CD4-positive, alpha-beta T cell treated with Interleukin-10 for 1 hour (primary cell): ENCODE measurements around the gene UBR2.

Experiments
- DNase-seq: peaks from one replicate; pipeline ENCODE4 v3.0.0-alpha.2; 2020

The UBR2 gene

DNA sequence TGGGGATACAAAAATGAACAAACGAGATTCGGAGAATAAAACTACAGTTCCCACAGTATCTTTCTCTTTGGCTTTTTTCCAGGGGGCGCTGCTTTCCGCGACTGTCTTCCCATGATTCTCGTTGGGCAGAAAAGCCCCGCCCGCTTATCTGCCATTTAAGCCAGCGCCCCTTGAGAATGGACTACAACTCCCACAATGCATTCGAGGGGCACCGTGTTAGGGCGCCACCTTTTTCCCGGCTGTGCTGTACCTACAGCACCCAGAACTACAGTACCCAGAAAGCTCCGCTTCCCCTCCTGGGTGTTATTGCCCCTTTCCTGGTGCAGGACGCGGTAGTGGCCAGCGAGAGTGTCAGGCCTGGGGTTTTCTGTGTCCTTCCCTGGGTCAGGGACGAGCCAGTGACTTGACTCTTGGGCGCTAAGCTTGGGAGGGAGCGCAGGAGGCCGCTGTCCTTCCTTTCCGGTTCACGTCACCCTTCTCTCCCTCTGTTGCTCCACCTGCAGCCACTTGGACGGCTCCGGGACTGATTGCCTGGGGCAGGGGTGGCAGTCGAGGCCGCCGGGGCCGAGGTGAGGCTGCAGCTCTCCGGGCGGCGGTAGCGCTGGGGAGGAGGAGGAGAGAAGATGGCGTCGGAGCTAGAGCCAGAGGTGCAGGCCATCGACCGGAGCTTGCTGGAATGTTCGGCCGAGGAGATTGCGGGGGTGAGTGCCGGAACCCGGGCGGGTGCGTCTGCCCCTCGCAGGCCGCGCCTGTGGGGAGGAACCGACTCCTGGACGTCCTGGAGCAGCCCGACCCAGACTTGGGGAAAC is at the start of gene UBR2:
Gene UBR2 (plus strand): TSS at position 333 of the 809 bp plus-strand sequence. CDS start 291 bp downstream, at position 624.
- peak; percentile 98 for DNase-seq

DNA sequence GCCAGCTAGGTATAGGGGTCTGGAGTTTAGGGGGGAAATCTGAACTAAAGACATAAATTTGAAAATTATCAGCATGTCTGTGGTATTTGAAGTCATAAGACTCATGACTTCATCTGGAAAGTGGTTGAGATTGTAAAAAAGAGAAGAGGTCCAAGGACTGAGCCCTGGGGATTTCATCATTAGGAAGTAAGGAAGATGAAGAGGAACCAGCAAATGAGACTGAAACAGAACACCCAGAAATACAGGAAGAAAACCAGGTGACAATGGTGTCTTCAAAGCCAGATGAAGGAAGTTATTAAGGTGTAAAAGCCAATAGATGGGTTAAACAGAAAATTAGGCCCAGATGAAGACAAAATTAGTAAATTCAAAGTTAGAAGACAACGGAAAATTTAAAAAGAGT is 49.1 kb upstream of the UBR2 start:
- DNase-seq = no peak

DNA sequence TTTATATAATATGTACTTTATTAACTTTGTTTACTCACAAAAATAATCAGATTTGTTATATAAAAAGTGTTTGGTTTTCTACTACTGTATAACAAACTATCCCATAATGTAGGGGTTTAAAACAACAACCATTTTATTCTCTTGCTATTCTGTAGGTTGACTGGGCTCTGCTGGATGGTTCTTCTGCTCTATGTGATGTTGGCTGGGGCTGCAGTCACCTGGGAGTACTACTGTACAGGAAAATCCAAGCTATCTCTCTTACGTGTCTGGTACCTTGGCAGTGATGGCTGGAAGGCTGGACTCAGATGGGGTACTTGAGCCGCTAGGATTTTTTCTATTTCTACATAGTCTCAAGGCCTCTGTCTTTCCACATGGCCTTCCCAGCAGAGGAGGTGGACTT is 44.0 kb upstream of the UBR2 start:
- DNase-seq = no peak

DNA sequence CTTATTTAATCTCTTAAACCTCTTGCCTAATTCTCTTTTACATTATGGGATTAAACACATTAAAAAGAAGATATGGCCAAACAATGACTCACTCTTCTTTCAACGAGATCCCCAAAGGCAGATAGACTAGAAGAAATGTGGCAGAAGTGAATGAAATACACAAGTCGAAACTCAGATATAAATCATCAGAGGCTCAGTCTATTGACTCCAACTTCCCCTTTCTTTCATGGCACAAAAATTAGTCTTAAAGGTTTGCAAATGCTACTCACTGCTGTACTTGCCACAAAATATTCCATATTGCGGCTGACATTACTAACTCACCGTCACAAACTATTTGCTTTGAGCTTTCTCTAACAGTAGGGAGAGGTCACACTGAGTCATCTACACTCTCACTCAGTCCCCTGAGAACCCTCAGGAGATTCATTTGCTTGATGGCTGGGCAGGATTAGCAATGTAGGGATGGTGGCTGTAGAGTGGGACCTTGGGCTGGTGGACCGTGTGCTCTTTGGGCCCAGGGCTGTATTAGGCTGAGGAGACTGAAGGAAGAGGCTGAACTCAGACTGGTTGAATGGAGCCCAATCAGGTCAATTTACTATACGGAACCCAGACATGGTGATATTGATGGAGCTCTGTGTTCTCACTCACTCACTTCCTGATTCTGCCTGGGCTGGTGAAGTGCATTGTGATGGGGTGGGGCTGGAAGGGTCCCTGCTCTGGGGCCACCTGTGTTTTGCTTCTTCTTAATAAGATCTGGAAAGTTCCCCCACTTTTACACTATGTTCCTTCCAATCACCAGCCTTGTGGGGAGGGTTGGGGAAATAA is 42.8 kb upstream of the UBR2 start:
- no peak for DNase-seq

DNA sequence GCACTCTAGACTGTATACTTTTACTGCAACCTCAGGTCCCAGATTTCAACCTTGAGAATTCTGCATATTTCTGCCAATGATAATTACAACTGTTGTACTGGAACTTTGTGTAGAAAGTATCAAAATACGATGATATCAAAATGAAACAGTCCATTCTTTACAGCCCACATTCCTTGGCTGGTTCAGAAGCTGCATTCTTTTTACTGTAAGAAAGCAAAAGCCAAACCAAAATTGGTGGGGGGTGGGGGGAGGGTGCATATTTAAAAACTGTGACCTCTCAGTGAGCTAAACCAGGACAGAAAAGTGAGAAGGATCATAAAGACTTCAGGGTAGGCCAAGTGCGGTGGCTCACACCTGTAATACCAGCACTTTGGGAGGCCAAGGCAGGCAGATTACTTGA is 41.8 kb upstream of the UBR2 start:
- DNase-seq = no peak

DNA sequence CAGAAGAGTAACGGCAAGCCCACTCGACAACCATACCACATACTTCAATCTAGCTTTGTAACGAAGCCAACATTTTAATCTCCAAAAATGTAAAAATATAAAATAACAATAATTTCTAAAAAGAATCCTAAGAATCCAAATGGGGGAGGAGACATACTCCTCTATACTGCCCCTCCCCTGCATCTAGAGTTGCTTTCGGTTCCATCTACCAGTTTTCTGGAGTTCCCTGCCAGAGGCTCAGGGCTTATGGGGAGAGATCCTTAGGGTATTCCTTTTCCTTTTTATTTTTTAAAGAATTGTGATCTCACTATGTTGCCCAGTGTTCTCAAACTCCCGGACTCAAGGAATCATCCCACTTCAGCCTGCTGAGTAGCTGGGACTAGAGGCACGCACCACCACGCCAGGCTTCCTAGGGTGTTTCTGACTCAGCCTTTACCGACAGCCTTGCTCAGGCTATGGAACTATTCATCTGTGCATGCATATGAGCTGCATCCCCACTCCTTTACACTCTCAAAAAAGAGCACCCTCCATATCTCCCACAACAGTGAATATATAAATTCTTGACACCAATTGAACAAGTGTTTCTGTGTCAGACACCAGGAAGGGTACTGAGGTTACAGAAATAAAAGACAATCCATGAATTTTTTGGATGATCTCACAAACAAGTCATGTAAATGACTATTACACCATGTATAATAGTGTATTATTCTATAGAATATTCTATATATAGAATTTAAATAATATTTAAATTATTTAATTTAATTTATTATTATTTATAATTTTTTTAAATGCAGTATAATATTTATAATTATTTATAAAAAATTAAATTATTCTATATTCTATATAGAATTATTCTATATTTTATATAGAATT is 40.7 kb upstream of the UBR2 start:
- no peak for DNase-seq

DNA sequence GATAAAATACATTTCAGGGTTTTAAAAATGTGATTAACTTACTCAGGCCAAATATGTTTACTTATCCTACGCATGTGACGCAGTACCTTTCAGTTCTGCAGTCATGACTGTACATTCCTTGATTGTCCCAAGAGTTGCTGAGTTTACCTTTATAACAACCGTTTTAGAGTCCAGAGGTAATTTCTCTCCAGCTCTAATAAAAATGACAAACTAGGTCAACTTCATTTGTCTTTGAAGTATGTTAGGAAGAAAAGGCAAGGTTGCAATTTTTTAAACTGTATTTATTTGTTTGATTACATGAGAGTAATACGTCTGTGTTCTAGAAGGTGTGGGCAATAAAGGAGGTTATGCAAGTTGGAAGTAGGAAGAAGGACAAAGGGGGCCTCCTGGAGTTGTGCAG is 38.6 kb upstream of the UBR2 start:
- DNase-seq = no peak

DNA sequence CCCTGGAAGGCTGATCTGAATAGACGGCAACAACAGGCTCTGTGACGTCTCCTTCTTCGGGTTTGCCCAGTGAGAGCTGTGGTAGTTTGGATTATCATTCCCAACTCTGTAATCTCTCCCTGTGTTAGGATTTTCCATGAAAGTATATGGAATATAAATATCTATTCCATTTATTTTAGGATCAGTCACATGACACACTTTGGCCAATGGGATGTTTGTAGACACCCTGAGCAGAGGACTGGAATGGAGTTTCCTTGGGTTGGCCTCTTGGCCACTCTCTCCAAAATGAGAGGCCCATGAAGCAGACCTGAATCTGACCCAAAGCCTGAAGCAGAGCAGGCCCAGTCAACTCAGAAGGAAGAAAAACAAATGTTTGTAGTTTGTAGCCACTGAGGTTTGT is 37.2 kb upstream of the UBR2 start:
- no peak for DNase-seq

DNA sequence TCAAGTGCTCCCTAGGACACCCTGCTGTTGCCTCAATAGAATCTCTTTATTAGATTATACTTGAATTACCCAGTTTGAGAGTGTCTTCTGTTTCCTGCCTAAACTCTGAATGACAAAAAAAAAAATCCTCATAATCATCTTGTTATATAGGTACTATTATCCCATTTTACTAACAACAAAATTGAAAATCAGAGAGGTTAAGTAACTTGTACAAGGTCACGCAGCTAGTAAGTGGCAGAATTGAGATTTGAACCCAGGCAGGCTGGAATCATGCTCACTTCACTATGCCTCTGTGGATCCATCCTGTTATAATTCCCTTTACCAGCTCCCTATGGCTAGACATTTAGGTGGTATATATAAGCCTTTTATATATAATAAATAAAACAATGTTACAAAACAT is 36.6 kb upstream of the UBR2 start:
- DNase-seq = no peak

DNA sequence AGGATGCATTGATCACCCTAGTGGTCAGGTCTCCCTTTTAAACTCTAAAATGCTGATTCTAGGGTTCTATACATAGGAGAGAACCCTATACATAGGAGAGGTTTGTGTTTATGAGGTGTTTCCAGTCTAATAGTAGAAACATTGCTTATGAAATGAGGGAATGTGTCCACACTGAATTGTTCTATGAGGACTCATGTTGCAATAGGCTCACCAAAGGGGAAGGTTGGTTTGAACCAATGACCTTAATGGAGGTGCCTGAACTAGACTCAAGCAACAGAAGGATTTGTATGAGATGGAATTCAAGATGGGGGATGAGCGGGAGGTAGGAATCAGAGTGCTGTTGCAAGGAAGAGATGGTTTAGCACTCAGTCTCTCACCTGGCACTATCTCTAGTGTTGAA is 33.5 kb upstream of the UBR2 start:
- DNase-seq = no peak

DNA sequence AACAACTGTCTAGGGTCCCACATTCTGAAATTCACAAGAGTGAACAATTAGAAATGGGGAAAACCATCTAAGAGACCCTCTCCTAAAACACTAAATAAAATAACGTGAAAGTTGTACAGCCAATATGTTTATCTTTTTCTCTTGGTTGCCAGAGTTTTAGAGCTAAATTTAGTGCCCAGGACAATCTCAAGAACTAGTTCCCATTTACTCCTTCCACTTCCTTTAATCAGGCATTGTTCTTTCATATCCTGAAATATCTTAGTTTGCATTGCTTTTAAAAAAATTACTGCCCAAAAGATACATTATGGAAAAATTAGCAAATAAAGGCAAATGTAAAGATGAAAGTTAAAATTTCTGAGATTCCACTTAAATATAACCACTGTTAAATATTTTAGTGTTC is 33.1 kb upstream of the UBR2 start:
- no peak for DNase-seq

DNA sequence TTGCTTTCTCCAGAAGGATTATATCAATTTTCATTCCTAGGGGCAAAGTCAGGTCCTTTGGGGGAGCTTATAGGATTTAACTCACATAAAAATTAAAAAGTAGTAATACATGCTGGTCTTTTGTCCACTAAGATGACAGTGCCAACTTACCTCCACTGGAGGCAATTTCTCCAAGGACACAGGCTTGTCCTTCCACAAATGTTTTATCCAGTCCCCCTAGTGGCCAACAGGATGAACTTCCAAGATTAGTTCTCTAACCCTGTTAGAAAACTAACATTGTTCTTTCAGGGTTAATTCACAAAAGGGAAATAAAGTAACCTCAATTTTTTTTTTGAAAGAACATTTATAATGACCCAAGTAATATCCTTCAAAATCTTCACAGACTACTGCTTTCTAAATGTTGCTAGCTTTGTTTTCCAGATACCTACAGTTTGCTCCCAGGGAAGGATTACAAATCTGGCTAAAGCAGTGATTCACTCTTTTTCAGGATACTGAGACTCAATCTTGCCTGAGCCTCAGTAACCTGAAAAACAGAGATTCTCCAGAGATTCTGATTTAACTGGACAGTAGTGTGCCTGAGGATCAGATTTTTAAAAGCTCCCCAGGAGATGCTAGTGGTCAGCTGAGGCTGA is 31.7 kb upstream of the UBR2 start:
- peak; percentile 63 for DNase-seq

DNA sequence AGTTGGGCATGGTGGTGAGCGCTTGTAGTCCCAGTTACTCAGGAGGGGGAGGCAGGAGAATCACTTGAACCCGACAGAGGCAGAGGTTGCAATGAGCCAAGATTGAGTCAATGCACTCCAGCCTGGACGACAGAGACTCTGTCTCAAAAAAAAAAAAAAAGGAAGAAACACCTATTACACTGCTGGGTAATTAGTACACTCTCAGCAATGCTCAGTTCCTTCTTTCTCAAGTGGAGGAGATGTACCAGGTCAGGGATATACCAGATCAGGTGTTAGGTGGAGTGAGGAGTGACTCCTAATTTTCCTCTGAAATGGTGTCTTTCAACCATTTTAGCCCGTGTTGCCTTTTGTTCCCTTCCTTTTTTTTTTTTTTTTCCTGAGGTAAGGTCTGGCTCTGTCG is 30.0 kb upstream of the UBR2 start:
- DNase-seq = no peak

DNA sequence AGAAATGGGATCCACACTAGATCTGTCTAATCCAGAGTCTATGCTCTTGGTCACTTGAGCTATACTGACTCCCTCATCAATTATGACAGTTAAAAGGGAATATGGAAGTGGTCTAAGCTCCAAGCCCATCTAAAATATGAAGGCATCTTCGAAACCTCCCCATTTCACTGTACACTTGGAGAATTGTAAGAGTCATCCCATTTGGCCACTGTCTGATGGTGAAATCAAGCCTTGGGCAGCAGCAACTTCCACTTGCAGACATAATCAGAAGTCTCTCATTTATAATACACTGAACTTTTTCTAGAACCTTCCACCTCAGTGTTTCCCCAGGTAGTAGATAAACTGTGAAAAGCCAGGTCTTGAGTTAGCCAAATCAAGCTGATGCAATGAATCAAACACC is 26.3 kb upstream of the UBR2 start:
- no peak for DNase-seq

DNA sequence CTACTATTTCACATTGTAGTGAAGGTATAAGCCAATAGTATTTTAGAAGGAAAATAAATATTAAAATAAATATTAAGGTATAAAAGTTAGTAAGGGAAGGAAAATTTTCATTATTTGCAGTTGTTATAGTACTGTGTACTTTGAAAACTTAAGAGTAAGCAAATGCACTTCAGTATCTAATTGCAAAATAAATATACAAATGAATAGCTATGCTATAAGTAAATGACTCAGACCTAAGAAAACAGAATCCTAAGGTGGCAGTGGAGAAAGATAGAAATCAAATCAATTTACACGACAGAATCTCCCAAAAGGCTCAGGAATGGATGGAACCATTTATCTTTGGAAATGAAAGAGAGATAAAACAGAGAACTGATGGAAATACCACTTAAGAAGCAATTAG is 24.7 kb upstream of the UBR2 start:
- no peak for DNase-seq

DNA sequence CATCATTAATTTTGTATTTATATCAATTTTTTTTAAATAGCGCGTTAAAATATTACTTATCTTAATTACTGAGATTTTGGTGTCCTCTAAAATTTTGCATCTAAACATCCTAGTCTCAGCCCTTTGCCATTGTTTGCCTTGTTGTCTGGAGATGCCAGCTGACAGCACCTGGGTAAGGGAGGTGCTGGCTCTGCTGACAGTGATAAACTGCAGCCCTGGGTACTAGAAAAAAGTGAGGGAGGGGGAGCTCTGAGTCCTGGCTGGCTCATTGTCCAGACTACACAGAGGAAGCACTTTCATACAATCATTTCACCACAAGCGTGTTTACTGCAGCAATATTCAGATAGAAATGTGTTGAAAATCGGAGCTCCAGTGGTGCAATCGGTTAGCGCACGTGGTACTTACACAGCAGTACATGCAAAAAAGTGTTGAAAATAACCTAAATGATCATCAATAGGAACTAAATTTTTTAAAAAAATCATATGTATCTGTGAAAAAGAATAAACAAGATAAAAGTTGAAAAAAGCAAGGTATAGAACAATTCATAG is 18.5 kb upstream of the UBR2 start:
- DNase-seq = no peak

DNA sequence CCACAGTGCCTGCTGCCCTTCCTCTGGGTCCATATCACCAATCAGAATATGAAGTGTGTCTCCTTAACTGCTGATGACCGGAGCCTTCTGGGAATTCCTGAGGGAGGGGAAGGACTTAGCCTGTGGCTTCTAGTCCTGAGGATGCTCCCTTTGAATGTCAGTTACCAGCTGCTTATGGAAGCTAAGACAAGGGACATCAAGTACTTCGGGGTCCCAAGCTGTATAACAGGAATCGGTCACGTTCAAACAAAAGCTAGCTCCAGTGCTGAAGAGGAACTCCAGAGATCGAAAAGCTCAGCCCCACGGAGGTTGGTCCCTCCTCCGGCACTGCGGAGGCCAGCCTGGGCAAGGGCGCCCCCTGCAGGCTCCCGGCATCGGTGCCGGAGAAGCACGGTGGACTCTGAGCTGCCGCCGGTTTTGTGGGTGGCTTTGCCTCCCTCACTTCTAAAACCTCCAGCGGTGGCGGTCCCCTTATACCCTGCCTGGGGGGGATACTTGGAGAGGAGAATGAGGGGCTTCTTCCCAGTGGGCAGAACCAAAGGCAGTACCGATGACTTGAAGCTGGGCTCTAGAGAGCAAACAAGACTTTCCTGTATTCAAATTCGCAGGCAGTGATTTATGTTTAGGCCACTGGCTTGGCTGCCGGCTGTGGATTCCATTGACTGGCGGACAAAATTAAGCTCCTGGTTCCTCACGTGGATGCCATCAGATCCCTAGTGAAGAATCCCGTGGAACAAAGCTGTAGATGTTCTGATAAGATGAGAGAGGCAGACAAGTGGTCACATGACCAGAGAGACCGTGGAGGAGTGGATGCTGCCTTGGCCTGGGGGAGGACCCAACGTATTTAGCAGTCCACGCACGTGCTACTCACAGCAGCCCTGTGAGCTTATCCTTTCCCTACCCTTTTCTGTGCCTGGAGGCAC is 16.2 kb upstream of the UBR2 start:
- DNase-seq = peak; percentile 86

DNA sequence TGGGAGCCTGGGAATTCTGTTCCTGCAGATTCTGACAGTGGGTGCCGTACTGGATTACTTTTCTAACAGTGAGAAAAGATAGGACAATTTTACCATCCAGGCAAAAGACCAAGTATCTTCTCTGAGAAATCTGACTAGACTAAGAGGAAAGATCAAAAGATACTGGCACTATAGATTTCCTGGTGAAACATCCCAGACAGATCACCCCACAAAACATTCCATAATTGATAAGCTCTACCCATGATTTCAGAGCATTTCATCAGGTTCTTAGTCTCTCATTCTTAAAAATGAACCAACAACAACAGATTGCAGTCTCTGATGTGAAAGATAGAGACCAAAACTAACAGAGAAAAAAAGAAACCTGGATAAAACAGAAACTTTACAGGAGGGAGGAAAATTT is 13.6 kb upstream of the UBR2 start:
- no peak for DNase-seq

DNA sequence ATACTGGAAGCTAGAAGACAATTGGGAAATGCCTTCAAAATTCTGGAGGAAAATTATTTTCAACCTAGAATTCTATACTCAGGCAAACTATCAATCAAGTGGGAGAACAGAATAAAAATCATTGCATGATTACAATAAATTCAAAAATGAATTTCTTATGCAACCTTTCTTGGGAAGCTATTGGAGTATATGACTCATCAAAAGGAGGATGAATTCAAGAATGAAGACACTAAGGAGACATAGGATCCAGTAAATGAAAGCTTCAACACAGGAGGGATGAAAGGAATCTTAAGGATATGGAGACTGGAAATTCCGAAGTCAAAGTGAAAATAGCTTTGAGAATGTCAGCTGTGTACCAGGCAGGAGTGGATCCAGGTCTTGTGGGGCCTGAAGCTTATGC is 12.6 kb upstream of the UBR2 start:
- no peak for DNase-seq

DNA sequence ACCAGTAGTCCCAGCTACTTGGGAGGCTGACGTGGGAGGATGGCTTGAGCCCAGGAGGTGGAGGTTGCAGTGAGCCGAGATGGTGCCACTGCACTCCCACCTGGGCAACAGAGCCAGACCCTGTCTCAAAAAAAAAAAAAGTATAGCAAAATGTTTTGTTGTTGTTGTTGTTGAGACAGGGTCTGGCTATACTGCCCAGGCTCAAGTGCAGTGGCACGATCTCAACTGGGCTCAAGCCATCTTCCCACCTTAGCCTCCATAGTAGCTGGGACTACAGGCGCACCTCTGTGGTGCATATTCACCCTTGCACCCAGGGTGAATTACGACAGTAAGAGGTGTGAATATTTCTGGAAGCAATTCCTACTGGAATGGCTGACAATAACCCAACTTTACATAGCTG is 11.4 kb upstream of the UBR2 start:
- no peak for DNase-seq
